ENCODE results near the gene TTC22.

GRCh38 chr1:54812801-54813484 lies 11.8 kb upstream of the TTC22 start:
- no peak for TF ChIP-seq REST (IDR thresholded peaks at IDR 0.05; ENCODE audit: insufficient read depth in 1 of 2, low read depth in 2 of 2, low read length in 2 of 2)
- TF ChIP-seq POLR2AphosphoS5 (IDR thresholded peaks at IDR 0.05; ENCODE audit: low read depth, low read length), result no peak
